ENCODE data around the gene CEBPE. TPM values are rescaled to one million over a fixed set of nuclear protein-coding genes. Genes with fewer than 3 reads are reported as not detected.

The CEBPE gene
- total RNA-seq, 3 donors from 2014 or later, result 0.32 TPM; not detected in 2

DNA sequence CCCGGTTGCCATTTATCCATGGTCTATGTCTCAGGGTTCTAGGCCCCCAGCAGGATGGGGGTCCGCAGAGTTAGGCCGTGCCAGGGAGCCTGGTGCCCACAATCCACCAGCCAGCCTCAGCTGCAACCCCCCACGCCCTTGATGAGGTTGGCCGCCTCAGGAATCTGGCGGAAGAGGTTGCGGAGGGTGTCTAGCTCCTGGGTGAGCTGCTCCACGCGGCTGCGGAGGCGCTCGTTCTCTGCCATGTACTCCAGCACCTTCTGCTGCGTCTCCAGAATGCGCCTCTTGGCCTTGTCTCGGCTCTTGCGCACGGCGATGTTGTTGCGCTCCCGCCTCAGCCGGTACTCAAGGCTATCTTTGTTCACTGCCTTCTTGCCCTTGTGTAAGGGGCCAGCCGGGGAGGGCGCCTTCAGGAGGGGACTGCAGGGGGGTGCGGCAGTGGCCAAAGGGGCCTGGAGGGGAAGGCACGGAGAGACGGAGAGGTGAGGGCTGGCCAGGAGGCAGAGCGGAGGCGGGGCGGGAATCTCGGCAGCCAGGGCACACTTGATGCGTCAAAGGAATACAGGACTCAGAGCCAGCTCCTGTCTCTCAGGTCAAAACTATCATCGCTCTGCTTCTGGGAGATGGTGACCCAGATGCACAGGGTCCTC lies 1.6 kb downstream of the CEBPE start:
- no peak for DNase-seq (ENCODE audit: low spot score in 2 of 2)
- Histone ChIP-seq H3K4me3 (no peak overlapping the region), H3K4me1 (peaks cover 0 to 3% of the 10 kb centered on the region in 2 donors), H3K27me3 (no peaks in the 10 kb centered on the region), H3K27ac (no peak overlapping the region), H3K9me3 (no peaks in the 10 kb centered on the region), H3K36me3 (no peaks in the 10 kb centered on the region)
- TF ChIP-seq POLR2AphosphoS5 (IDR thresholded peaks at IDR 0.05) (no peak), POLR2A (IDR thresholded peaks at IDR 0.05) (no peak)
- TF ChIP-seq, protein P1, sequence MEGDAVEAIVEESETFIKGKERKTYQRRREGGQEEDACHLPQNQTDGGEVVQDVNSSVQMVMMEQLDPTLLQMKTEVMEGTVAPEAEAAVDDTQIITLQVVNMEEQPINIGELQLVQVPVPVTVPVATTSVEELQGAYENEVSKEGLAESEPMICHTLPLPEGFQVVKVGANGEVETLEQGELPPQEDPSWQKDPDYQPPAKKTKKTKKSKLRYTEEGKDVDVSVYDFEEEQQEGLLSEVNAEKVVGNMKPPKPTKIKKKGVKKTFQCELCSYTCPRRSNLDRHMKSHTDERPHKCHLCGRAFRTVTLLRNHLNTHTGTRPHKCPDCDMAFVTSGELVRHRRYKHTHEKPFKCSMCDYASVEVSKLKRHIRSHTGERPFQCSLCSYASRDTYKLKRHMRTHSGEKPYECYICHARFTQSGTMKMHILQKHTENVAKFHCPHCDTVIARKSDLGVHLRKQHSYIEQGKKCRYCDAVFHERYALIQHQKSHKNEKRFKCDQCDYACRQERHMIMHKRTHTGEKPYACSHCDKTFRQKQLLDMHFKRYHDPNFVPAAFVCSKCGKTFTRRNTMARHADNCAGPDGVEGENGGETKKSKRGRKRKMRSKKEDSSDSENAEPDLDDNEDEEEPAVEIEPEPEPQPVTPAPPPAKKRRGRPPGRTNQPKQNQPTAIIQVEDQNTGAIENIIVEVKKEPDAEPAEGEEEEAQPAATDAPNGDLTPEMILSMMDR (IDR thresholded peaks at IDR 0.05), result no peak
- intact Hi-C loops (cut with DNase I; ENCODE audit: low total_unique reads), result no loop called here

DNA sequence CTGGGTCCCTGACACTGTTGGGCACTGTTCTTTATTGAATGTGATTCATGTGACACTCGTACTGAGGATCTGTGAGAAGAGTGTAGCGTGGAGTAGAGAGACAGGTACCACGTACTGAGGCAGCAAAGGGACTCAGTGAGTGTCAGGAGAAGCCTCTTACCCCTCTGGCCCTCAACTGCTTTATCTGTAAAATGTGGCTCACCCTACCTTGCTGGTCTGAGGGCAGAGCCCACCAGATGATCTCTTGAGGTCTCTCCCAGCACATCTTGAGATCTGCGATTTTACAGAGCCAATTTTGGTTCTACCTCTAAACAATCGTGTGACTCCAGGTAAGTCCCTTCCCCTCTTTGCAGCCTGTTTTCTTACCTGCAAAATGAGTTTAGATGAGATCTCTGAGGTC lies 3.1 kb downstream of the CEBPE start:
- intact Hi-C loops (cut with DNase I; ENCODE audit: low total_unique reads), result no loop called here
- Histone ChIP-seq H3K27ac (no peak overlapping the region), H3K4me3 (no peak overlapping the region), H3K9me3 (no peaks in the 10 kb centered on the region), H3K27me3 (no peaks in the 10 kb centered on the region), H3K4me1 (peaks cover 0 to 3% of the 10 kb centered on the region in 2 donors), H3K36me3 (no peaks in the 10 kb centered on the region)
- DNase-seq (ENCODE audit: low spot score in 2 of 2), result no peak
- no peak for TF ChIP-seq POLR2A (IDR thresholded peaks at IDR 0.05)
- no peak for TF ChIP-seq POLR2AphosphoS5 (IDR thresholded peaks at IDR 0.05)
- TF ChIP-seq, protein P1 (IDR thresholded peaks at IDR 0.05), result no peak

DNA sequence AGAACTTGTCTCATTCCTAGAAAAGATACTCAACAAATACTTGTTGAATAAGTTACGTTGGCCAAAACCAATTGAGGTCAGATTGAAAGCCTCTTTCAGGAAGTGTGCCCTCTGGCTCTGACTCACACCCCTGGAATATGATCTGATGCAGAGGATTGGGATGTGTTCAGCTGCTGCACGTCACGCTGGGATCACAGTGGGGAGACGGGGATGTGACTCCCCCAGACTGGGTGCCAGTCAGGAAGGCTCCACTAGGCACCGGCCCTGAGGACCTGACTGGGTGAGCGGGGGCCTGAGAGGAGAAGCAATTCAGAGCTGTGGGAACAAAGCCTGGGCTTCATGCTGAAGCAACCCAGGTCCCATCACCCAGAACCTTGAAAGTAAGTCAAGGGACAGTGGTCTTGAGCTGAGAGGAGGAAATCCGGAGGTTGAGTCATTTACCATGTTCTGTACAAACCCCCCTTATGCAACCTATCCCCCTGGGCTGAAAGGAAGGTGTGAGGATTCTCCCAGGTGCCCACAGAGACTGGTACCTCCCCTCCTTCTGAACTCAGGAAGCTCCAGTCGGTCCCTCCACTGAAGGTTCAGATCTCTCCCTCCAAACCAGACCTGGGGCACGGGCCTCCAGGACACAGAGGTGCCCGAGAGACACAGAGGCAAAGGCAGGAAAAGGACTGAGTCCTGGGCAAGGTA lies 3.9 kb downstream of the CEBPE start:
- Histone ChIP-seq H3K36me3 (no peaks in the 10 kb centered on the region), H3K9me3 (no peaks in the 10 kb centered on the region), H3K27ac (peak overlapping the region; percentile 67 to 77), H3K4me1 (peaks cover 0 to 3% of the 10 kb centered on the region in 2 donors), H3K27me3 (no peaks in the 10 kb centered on the region), H3K4me3 (no peak overlapping the region)
- DNase-seq (ENCODE audit: low spot score in 2 of 2), result peak in 1 of 2 donors; percentile 53
- intact Hi-C loops (cut with DNase I; ENCODE audit: low total_unique reads), result no loop called here
- TF ChIP-seq POLR2AphosphoS5 (IDR thresholded peaks at IDR 0.05) (no peak), POLR2A (IDR thresholded peaks at IDR 0.05) (no peak)
- TF ChIP-seq, protein P1 (IDR thresholded peaks at IDR 0.05), result no peak

DNA sequence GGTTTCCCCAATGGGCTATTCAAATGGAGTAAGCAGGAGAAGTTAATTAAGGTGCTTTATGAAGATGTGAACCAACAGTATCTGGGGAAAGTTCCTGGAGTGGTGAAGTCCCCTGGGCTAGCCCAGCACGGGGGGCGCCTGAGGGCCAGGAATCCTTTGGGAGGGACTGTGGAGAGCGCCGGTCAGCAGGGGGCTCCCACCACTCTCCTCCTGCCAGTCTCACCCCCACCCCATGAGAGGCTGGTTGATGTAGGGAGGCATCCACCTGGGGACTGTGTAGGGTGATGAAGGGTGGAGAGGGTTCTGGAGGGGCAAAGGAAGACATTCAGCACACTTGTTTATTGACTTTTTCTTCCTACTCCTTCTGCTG lies 4.4 kb downstream of the CEBPE start:
- Histone ChIP-seq H3K4me1 (peaks cover 0 to 3% of the 10 kb centered on the region in 2 donors), H3K4me3 (no peak overlapping the region), H3K27ac (peak overlapping the region; percentile 67 to 77), H3K9me3 (no peaks in the 10 kb centered on the region), H3K36me3 (no peaks in the 10 kb centered on the region), H3K27me3 (no peaks in the 10 kb centered on the region)
- no peak for DNase-seq (ENCODE audit: low spot score in 2 of 2)
- TF ChIP-seq, protein P1 (IDR thresholded peaks at IDR 0.05), result no peak
- no peak for TF ChIP-seq POLR2A (IDR thresholded peaks at IDR 0.05)
- no peak for TF ChIP-seq POLR2AphosphoS5 (IDR thresholded peaks at IDR 0.05)
- intact Hi-C loops (cut with DNase I; ENCODE audit: low total_unique reads), result no loop called here

DNA sequence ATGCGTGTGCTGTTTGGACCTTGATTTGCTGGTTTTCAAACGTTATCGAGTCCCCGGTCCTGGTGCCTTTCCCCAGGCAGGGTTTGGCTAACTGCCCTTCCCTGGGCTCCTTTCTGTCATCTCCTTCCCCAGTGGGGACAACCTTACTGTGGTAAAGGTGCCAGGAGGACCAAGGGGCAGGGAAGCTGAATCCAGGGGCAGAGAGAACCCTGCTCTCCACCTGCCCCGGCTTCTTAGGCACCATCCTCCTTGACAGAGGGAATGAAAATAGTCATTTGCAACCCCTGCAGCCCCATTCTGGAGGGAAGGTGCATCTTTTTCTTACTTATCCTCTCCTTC lies 5.0 kb downstream of the CEBPE start:
- no peak for DNase-seq (ENCODE audit: low spot score in 2 of 2)
- Histone ChIP-seq H3K27me3 (no peaks in the 10 kb centered on the region), H3K27ac (no peak overlapping the region), H3K9me3 (no peaks in the 10 kb centered on the region), H3K36me3 (no peaks in the 10 kb centered on the region), H3K4me1 (peaks cover 0 to 3% of the 10 kb centered on the region in 2 donors), H3K4me3 (no peak overlapping the region)
- TF ChIP-seq, protein P1 (IDR thresholded peaks at IDR 0.05), result no peak
- TF ChIP-seq POLR2AphosphoS5 (IDR thresholded peaks at IDR 0.05) (no peak), POLR2A (IDR thresholded peaks at IDR 0.05) (no peak)
- intact Hi-C loops (cut with DNase I; ENCODE audit: low total_unique reads), result no loop called here

Measured in breast epithelium (tissue), 4 donors.